Brain pericyte (primary cell): Measurements from ENCODE around the gene HAUS7.
"Not testable (repeated sequence)": the region's sequence is repeated elsewhere in the genome, so short reads cannot be mapped to it uniquely, and the experiment has no call there.

Source experiments
- DNase-seq: peaks from one replicate; pipeline ENCODE4 v3.0.0-alpha.2; 2012; ENCODE audit warnings: low read depth, low spot score

The HAUS7 gene

DNA sequence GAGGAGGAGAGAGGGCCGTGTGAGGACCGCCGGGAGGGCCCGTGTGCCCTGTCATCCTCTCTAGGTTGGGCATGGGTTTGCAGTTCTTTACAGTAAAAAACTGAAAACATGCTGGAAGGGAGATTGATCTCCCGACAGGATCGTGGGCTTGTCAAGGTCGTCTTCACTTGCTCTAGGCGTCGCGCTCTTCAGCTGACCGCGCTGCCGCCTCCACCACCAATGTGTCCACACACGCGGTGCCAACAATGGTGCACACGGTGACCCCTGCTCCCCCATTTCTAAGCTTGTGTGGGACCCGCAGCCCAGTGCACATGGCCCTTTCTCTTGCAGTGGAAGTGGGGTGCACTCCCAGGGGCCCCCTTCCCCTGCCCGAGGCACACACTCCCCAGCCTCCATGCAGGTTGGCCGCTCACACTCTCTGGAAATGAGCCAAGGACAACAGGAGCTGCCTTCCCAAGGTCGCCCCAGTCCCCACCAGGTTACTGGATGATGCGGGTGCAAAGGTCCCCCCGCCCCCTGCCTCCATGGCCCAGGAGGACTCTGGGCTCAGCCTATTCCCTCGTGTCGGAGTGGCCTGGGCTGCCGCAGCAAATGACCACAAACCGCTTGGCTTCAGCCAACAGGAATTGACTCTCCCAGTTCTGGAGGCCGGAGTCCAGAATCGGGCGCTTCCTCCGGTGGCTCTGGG, 60.8 kb downstream of the HAUS7 start:
- no peak for DNase-seq

DNA sequence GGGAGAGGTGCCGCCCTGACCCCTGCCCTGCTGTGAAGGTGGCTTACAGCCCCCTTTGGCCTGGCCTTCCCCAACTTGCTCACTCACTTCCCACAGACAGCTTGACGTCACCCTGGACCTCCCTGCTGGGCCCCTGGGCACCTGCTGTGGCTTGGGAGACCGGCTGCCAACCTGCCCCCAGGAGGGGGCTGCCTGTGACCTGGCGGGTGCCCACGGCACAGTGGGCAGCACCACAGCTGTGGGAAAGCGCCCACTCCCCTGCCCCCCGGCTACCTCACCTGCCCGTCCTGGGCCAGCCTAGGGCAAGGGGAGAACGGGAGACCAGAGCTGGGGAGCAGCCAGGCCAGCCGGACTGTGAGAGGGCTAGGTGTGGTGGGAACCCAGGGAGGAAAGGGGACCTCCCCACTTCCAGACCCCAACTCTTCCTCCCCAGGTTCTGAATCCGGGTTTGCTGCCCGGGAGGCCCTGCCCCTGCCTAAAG, 61.5 kb downstream of the HAUS7 start:
- no peak for DNase-seq

DNA sequence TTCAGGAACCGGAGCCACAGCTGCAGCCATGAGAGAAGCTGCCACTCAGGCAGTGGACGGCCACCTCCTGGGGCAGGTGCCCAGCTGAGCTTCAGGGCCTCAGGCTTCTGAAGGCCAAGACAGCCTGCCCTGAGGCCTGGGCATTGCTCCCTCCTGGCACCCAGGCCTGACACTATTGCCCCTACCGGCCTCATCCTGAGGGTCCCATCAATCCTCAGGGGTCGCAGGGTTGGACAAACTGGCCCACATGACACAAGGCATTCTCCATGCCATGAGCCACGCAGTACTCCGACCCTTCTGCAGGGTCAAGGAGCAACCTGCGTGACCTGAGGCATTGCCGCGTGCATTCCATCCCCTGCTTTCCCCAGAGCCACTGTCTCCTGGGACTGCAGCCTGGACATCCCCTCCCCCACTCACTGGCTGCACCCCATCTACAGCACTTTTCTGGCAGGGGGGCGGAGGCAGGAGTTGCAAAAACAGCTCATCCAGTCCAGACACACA, 62.1 kb downstream of the HAUS7 start:
- DNase-seq, result no peak

DNA sequence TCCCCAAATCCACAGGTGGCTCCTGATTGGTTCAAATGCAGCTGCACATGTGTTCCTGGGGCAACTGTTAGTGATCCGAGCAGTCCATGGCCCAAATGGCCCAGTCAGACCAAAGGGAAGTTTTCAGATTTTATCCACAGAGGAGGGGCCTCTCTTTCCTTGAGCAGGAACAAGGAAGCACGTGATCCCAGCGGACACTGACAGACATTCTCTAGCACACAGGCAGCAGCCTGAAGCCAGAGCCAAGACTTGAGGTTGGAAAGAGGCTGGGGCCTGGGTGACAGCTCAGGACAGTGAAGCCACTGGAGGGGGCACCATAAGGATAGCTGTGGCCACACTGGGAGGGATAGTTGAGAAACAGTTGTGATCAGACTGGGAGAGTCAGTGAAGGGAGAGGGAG, 62.6 kb downstream of the HAUS7 start:
- no peak for DNase-seq

DNA sequence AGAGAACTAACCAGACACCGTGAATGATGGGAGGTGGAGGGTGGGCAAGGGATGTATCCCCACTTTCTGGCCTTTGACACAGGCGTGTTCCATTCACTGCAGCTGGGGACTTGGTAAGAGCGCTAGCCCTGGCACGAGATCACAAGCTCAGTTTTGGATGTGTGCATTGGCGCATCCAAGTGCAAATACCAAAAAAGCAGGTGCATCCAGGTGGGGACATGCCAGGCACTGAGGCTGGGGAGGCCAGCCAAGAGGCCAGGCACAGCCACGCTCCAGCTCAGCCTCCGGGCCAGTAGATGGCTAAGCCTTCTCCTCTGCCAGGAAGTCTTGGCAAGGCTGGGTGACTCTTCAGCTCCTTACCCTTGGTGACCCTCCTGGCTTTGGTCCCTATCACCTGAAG, 63.5 kb downstream of the HAUS7 start:
- no peak for DNase-seq

DNA sequence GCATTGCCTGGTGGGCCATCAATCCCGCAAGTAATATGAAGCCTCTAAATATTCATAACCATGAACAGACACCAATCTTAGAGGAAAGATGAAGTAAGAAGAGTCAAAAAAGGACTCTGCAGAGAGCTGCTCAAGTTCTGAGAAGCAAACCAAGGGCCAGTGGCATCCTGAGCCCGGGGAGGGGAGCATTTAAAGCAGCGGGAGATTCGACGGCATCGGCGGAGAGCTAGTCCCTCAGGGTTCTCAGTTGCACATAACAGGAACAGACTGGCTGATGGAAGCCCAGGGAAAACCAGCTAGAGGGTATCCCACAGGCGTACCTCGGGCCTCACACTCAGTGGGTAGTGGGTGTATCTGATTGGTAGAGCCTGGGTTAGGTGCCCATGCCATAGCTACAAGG, 64.4 kb downstream of the HAUS7 start:
- no peak for DNase-seq

DNA sequence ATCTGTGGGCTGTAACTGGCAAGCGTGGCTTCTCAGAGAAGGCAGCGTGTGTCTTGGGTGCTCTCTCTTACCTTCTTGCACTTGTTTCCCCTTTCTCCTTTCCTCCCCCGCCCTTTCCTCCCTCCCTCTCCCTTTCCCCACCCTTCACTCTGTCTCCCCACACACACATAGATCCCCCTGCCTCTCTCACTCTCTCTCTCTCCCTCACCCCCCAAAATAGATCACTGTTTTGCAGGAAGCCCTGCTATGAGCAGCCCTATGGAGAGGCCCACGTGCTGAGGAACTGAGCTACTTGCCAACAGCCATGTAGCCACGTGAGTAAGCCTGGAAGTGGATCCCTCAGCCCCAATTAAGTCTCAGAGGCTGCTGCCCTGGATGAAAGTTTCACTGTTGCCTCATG, 65.0 kb downstream of the HAUS7 start:
- DNase-seq, result no peak

DNA sequence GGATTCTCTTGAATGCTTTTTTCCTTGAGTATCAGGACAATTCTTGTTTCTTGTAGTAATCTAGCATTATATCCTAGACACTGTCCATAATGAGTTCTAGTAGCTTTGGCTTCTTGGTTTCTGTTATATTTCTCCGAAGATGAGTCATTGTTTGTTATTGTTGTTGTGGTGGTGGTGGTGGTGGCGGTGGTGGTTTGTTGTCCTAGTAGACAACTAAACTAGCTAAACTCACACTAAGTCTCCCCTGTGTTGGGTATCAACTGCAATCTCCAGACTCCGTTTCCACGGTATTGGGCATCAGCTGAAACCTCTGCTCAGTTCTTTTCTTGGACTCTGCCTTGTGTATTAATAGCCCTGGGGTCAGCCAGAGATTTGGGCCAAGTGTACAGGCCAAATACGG, 66.0 kb downstream of the HAUS7 start:
- not testable (repeated sequence) for DNase-seq

DNA sequence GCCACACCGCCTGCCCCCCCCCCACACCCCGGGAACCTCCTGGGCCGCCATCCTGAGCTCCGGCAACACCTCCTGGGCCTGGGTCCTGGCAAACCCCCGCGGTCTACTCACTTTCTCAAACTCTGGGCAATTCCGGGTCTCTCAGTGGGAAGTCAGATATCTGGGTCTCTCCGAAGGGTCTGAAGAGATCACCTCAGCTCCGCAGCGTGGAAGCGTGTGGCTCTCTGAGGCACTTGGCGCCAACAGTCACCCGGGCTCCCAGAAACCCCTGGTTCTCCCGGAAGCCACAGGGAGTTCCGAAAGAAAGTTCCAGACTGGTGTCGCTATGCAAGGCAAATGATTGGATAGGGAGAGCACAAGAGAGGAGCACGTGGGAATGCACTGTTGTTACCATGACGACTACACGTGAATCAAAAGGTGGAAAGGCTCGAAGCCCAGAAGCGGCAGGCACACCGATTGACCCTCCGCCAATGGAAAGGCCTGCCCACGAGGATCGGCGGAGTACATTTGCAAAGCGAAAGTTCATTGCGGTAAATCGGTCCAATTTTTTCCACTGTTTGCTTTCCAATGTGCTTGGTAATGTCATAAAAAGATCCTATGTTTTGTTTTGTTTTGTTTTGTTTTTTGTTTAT, 69.1 kb downstream of the HAUS7 start, which contains the start of gene PNMA6E:
Gene PNMA6E (minus strand): TSS at position 218 of the 632 bp plus-strand sequence. CDS start 2,501 bp downstream, outside the sequence.
- no peak for DNase-seq

DNA sequence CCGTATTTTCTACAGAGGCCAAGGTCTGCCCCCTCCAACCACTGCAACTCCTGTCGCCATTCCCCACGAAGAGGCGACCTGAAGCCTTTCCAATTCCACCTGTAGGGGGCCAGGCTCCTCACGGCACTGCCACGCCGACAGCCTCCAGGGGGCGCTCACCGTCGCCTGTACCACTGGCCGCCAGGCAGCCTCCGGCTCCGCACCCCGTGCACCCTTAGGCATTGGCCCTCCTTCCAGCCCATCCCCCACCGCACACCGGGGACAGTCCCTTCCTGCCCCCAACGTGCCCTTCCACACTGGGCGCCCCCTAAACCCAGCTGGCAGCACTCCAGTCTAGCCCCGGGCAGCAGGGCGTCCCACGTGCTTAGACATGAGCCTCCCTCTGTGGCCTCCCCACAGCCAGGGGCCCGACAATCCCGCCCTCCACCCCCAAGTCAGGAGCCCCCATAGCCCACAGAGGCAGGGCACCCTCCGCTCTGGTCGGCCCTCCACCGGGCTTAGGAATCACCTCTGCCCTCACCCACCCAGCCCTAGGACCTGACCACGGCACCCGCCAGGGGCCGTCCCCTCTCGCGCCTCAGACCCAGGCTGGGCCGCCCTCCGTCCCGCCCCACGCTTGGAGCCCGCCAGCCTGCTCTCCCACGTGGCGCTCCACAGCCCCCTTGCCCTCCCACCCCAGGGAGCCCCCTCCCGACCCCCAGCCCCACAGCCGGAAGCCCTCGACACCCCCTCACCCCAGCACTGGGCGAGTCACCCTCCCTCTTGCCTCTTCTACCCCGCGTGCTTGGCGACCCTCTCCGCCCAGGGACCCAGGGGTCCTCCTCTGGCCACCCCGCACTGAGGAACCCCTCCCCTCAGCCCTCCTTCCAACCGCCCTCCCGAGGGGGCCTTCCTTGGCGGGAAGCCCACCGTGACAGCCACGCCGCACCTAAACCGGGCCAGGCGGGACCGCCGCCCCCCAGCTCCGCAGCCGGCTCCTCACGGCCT, 69.9 kb downstream of the HAUS7 start:
- no peak for DNase-seq

DNA sequence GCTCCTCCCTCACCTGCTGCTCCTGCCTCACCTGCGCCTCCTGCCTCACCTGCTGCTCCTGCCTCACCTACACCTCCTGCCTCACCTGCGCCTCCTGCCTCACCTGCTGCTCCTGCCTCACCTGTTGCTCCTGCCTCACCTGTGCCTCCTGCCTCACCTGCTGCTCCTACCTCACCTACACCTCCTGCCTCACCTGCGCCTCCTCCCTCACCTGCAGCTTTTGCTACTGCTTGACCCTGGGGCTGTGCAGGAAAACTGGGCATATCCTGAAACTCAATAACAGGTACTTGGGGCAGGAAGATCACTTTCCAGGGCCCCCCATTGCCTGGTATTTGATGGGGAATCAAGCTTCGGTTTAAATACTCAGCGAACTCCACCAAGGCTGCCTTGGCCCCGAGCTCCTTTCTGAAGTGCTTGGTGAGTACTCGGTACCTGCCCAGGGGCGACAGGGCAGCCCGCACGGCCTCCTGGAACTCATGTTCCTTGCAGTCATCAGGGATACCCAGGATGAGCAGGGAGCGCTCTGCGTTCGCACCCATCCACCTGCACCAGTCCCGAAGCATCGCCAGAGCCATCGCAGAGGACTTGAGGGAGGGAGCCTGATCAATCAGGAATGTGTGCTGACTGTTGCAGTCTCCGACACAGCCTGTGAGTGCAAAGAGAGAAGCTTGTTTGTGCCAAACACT, 72.0 kb downstream of the HAUS7 start:
- DNase-seq, result no peak
